Measurements from ENCODE around the gene CYSTM1. TPM values are rescaled to one million over a fixed set of nuclear protein-coding genes. Genes with fewer than 3 reads are reported as not detected.

Gene CYSTM1
- total RNA-seq, 2 donors from 2014 or later, result 37.0 to 51.7 TPM

- H3K27me3 ChIP-seq (replicated peaks; ENCODE audit: insufficient read depth), result no peaks in the 10 kb centered on the region
- TF ChIP-seq POLR2A (IDR thresholded peaks at IDR 0.05), result no peak
- TF ChIP-seq POLR2AphosphoS5 (IDR thresholded peaks at IDR 0.05), result peak; percentile 5
- no peak overlapping the region for H3K4me3 ChIP-seq
- no peak overlapping the region for H3K27ac ChIP-seq
- DNase-seq (ENCODE audit: low spot score), result no peak
- no peaks in the 10 kb centered on the region for H3K36me3 ChIP-seq
- intact Hi-C loops (cut with DNase I), result no loop called here
- H3K9me3 ChIP-seq, result no peaks in the 10 kb centered on the region
- 35% methylated on average over 2 of the region's 2 CpGs for WGBS
- no peaks in the 10 kb centered on the region for H3K4me1 ChIP-seq (replicated peaks)
Observed at GRCh38 chr5:140205216-140205615, 30.2 kb downstream of the CYSTM1 start.

DNA sequence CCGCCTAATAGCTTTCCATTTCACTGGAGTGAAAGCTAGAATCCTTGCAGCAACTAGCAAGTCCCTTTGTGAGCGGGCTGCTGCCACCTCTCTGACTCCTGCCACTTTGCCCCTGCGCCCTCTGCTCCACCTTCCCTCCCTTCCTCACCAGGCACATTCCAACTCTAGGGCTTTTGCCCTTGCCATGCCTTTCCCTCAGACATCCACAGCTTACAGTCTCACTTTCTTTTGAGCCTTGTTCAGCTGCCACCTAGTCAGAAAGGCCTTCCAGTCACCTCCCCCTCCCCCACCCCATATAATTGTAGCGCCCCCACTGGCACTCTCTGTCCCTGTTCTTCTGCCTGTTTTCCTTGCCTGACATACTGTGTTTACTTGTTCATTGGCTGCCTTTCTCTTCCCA is 31.0 kb downstream of the CYSTM1 start:
- Histone ChIP-seq H3K4me1 (replicated peaks) (no peaks in the 10 kb centered on the region), H3K4me3 (no peak overlapping the region), H3K27ac (no peak overlapping the region), H3K27me3 (replicated peaks; ENCODE audit: insufficient read depth) (no peaks in the 10 kb centered on the region), H3K9me3 (no peaks in the 10 kb centered on the region), H3K36me3 (no peaks in the 10 kb centered on the region)
- WGBS, result 84% methylated on average over 4 of the region's 4 CpGs
- TF ChIP-seq POLR2AphosphoS5 (IDR thresholded peaks at IDR 0.05), result no peak
- no peak for TF ChIP-seq POLR2A (IDR thresholded peaks at IDR 0.05)
- TF ChIP-seq, protein P1, sequence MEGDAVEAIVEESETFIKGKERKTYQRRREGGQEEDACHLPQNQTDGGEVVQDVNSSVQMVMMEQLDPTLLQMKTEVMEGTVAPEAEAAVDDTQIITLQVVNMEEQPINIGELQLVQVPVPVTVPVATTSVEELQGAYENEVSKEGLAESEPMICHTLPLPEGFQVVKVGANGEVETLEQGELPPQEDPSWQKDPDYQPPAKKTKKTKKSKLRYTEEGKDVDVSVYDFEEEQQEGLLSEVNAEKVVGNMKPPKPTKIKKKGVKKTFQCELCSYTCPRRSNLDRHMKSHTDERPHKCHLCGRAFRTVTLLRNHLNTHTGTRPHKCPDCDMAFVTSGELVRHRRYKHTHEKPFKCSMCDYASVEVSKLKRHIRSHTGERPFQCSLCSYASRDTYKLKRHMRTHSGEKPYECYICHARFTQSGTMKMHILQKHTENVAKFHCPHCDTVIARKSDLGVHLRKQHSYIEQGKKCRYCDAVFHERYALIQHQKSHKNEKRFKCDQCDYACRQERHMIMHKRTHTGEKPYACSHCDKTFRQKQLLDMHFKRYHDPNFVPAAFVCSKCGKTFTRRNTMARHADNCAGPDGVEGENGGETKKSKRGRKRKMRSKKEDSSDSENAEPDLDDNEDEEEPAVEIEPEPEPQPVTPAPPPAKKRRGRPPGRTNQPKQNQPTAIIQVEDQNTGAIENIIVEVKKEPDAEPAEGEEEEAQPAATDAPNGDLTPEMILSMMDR (IDR thresholded peaks at IDR 0.05), result no peak
- intact Hi-C loops (cut with DNase I), result no loop called here
- no peak for DNase-seq (ENCODE audit: low spot score)

DNA sequence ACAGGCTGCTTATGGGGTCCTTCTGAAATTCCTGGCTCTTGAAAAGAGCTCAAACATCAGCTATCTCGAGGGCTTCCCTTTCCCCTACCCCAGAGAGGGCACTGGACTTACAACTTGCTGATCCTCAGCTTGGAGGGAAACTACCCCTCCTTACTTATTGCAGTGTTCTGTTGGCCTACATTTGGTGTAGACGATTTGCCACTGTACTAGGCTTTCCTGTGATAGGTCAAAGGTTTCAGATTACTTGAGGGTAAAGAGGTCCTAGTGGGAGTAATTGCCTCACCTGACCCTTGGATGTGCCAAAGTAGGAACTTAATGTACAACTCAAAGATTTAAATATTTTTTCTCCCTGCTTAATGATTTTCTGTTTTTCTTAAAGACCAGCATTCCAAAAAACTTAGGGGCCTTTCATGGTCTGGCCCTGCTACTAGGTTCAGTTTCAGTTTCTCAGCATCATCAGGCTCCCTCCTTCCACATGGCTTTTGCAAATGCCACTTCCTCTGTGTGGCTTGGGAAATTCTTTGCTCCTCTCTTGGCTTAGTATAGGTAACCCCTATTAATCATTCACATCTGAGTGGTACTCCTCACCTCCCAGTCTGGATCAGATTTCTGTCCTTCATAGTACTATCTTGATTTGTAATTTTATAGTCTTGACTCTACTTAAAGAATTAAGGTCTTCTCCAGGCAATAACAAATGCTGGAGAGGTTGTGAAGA is 32.4 kb downstream of the CYSTM1 start:
- H3K27ac ChIP-seq, result no peak overlapping the region
- no peaks in the 10 kb centered on the region for H3K4me1 ChIP-seq (replicated peaks)
- no peaks in the 10 kb centered on the region for H3K27me3 ChIP-seq (replicated peaks; ENCODE audit: insufficient read depth)
- no peak for TF ChIP-seq POLR2AphosphoS5 (IDR thresholded peaks at IDR 0.05)
- no peak for TF ChIP-seq POLR2A (IDR thresholded peaks at IDR 0.05)
- TF ChIP-seq, protein P1 (IDR thresholded peaks at IDR 0.05), result no peak
- DNase-seq (ENCODE audit: low spot score), result no peak
- H3K36me3 ChIP-seq, result no peaks in the 10 kb centered on the region
- H3K4me3 ChIP-seq, result no peak overlapping the region
- 74% methylated on average over 2 of the region's 2 CpGs for WGBS
- intact Hi-C loops (cut with DNase I), result no loop called here
- H3K9me3 ChIP-seq, result no peaks in the 10 kb centered on the region

- no peak overlapping the region for H3K4me3 ChIP-seq
- TF ChIP-seq, protein P1 (IDR thresholded peaks at IDR 0.05), result no peak
- TF ChIP-seq POLR2AphosphoS5 (IDR thresholded peaks at IDR 0.05) (no peak), POLR2A (IDR thresholded peaks at IDR 0.05) (no peak)
- H3K4me1 ChIP-seq (replicated peaks), result no peaks in the 10 kb centered on the region
- H3K27me3 ChIP-seq (replicated peaks; ENCODE audit: insufficient read depth), result no peaks in the 10 kb centered on the region
- no peaks in the 10 kb centered on the region for H3K9me3 ChIP-seq
- H3K27ac ChIP-seq, result no peak overlapping the region
- DNase-seq (ENCODE audit: low spot score), result no peak
- intact Hi-C loops (cut with DNase I), result no loop called here
- H3K36me3 ChIP-seq, result no peaks in the 10 kb centered on the region
Observed at GRCh38 chr5:140208065-140208464, 33.1 kb downstream of the CYSTM1 start.

- 96% methylated on average over 1 of the region's 1 CpG for whole genome bisulfite sequencing
- DNase-seq (ENCODE audit: low spot score), result no peak
- no peaks in the 10 kb centered on the region for H3K36me3 ChIP-seq
- no peak overlapping the region for H3K27ac ChIP-seq
- no peak overlapping the region for H3K4me3 ChIP-seq
- H3K27me3 ChIP-seq (replicated peaks; ENCODE audit: insufficient read depth), result no peaks in the 10 kb centered on the region
- TF ChIP-seq POLR2AphosphoS5 (IDR thresholded peaks at IDR 0.05) (no peak), POLR2A (IDR thresholded peaks at IDR 0.05) (no peak)
- TF ChIP-seq, protein P1 (IDR thresholded peaks at IDR 0.05), result no peak
- H3K9me3 ChIP-seq, result no peaks in the 10 kb centered on the region
- intact Hi-C loops (cut with DNase I), result no loop called here
- H3K4me1 ChIP-seq (replicated peaks), result no peaks in the 10 kb centered on the region
Observed at GRCh38 chr5:140213370-140213983, 38.5 kb downstream of the CYSTM1 start.
